HEK293 (cell line): ENCODE data around the gene IZUMO1.

Source experiments
- CTCF ChIA-PET: fragments of 350-600 bp; formaldehyde crosslinking; extraction: SDS; loops from one replicate; lab custom pipeline; 2021; ENCODE audit warnings: antibody characterized with exemption; lab: Yijun Ruan, JAX
- POLR2A ChIA-PET: fragments of 300-600 bp; formaldehyde crosslinking; extraction: SDS; loops from one replicate; lab custom pipeline; 2020; ENCODE audit warnings: antibody characterized with exemption, inconsistent platforms; lab: Yijun Ruan, JAX
- H3K27ac ChIP-seq: fragments of 200-500 bp; sonication (Bioruptor generic); 2 replicates; pipeline ENCODE4 v1.5.1; 2014; ENCODE audit warnings: low read depth, low read length, control low read depth, inconsistent platforms; ENCODE audit errors: extremely low read depth
- H3K36me3 ChIP-seq, 2 experiments: fragments of 200-500 bp in 1 of 2; sonication (Bioruptor generic) in 1 of 2; 1 replicate in 1 of 2; 2 replicates in 1 of 2; pipeline ENCODE4 v1.5.1; 2014 to 2017; ENCODE audit warnings: inconsistent platforms in 2 of 2, low read length in 2 of 2; ENCODE audit not compliant: control insufficient read depth in 2 of 2, insufficient read depth in 1 of 2
- H3K4me1 ChIP-seq: fragments of 200-500 bp; sonication (Bioruptor generic); 2 replicates; pipeline ENCODE4 v1.5.1; 2014; ENCODE audit warnings: mild to moderate bottlenecking, low read length, inconsistent platforms; ENCODE audit not compliant: control insufficient read depth, insufficient read depth
- H3K4me3 ChIP-seq: 2 replicates; pipeline ENCODE4 v1.5.1; 2011; ENCODE audit warnings: low read depth, mild to moderate bottlenecking, control low read depth, low read length, moderate library complexity
- H3K9me3 ChIP-seq: fragments of 200-500 bp; sonication (Bioruptor generic); 2 replicates; pipeline ENCODE4 v1.5.1; 2014; ENCODE audit warnings: low read depth, low read length, inconsistent platforms; ENCODE audit not compliant: control insufficient read depth, insufficient read depth
- CTCF ChIP-seq: fragments of 450-650 bp; formaldehyde crosslinking; IDR thresholded peaks from 2 replicates; pipeline ENCODE4 v1.5.1; 2016; ENCODE audit warnings: missing biosample characterization, missing genetic modification characterization
- HOXC10 ChIP-seq: sonication (generic); formaldehyde crosslinking; IDR thresholded peaks from 2 replicates; pipeline ENCODE4 v1.8.1; 2023; ENCODE audit warnings: mild to moderate bottlenecking, missing genetic modification reagents
- KLF8 ChIP-seq: fragments of 450-650 bp; formaldehyde crosslinking; IDR thresholded peaks from 2 replicates; pipeline ENCODE4 v1.5.1; 2016; ENCODE audit warnings: missing biosample characterization, missing genetic modification characterization
- PATZ1 ChIP-seq: fragments of 450-650 bp; formaldehyde crosslinking; IDR thresholded peaks from 2 replicates; pipeline ENCODE4 v1.5.1; 2016; ENCODE audit warnings: missing biosample characterization, missing genetic modification characterization
- PRDM10 ChIP-seq: fragments of 450-650 bp; formaldehyde crosslinking; IDR thresholded peaks from 2 replicates; pipeline ENCODE4 v1.5.1; 2016; ENCODE audit warnings: missing biosample characterization, missing genetic modification characterization
- SETDB1 ChIP-seq: IDR thresholded peaks from one replicate; pipeline ENCODE4 v1.6.1; 2017; ENCODE audit warnings: mild to moderate bottlenecking, low read length, moderate library complexity, mixed read lengths; ENCODE audit not compliant: insufficient read length
- ZBTB1 ChIP-seq: fragments of 450-650 bp; formaldehyde crosslinking; IDR thresholded peaks from 2 replicates; pipeline ENCODE4 v1.5.1; 2016; ENCODE audit warnings: missing biosample characterization, missing genetic modification characterization
- ZBTB48 ChIP-seq: fragments of 450-650 bp; formaldehyde crosslinking; IDR thresholded peaks from 2 replicates; pipeline ENCODE4 v1.5.1; 2016; ENCODE audit warnings: missing biosample characterization, missing genetic modification characterization
- ZBTB8A ChIP-seq: fragments of 450-650 bp; formaldehyde crosslinking; IDR thresholded peaks from 2 replicates; pipeline ENCODE4 v1.5.1; 2016; ENCODE audit warnings: missing biosample characterization, missing genetic modification characterization
- ZNF121 ChIP-seq: fragments of 450-650 bp; formaldehyde crosslinking; IDR thresholded peaks from 2 replicates; pipeline ENCODE4 v1.5.1; 2016; ENCODE audit warnings: missing biosample characterization, missing genetic modification characterization
- ZNF132 ChIP-seq: fragments of 450-650 bp; formaldehyde crosslinking; IDR thresholded peaks from 2 replicates; pipeline ENCODE4 v1.5.1; 2017; ENCODE audit warnings: missing biosample characterization, missing genetic modification characterization, borderline replicate concordance
- ZNF138 ChIP-seq: fragments of 450-650 bp; formaldehyde crosslinking; IDR thresholded peaks from 2 replicates; pipeline ENCODE4 v1.5.1; 2016; ENCODE audit warnings: missing biosample characterization, missing genetic modification characterization, borderline replicate concordance
- ZNF148 ChIP-seq: fragments of 450-650 bp; formaldehyde crosslinking; IDR thresholded peaks from 2 replicates; pipeline ENCODE4 v1.5.0; 2017; ENCODE audit warnings: missing biosample characterization, missing genetic modification characterization, borderline replicate concordance
- ZNF18 ChIP-seq: fragments of 450-650 bp; formaldehyde crosslinking; IDR thresholded peaks from 2 replicates; pipeline ENCODE4 v1.5.1; 2016; ENCODE audit warnings: missing biosample characterization, missing genetic modification characterization
- ZNF311 ChIP-seq: fragments of 450-650 bp; formaldehyde crosslinking; IDR thresholded peaks from 2 replicates; pipeline ENCODE4 v1.5.1; 2017; ENCODE audit warnings: missing biosample characterization, missing genetic modification characterization, borderline replicate concordance
- ZNF335 ChIP-seq: fragments of 450-650 bp; formaldehyde crosslinking; conservative IDR thresholded peaks from 2 replicates; pipeline ENCODE4 v1.5.1; 2016; ENCODE audit warnings: missing biosample characterization, missing genetic modification characterization
- ZNF37A ChIP-seq: fragments of 450-650 bp; IDR thresholded peaks from 2 replicates; pipeline ENCODE4 v1.5.1; 2018; ENCODE audit warnings: missing biosample characterization, missing genetic modification characterization
- ZNF433 ChIP-seq: fragments of 450-650 bp; formaldehyde crosslinking; IDR thresholded peaks from 2 replicates; pipeline ENCODE4 v1.5.1; 2016; ENCODE audit warnings: missing biosample characterization, missing genetic modification characterization, low read depth
- ZNF521 ChIP-seq: fragments of 450-650 bp; formaldehyde crosslinking; IDR thresholded peaks from 2 replicates; pipeline ENCODE4 v1.5.1; 2017; ENCODE audit warnings: missing biosample characterization, mild to moderate bottlenecking, missing genetic modification characterization
- ZNF580 ChIP-seq: fragments of 450-650 bp; formaldehyde crosslinking; IDR thresholded peaks from 2 replicates; pipeline ENCODE4 v1.5.1; 2016; ENCODE audit warnings: missing biosample characterization, missing genetic modification characterization
- ZNF600 ChIP-seq: fragments of 450-650 bp; formaldehyde crosslinking; IDR thresholded peaks from 2 replicates; pipeline ENCODE4 v1.5.1; 2016; ENCODE audit warnings: missing biosample characterization, missing genetic modification characterization
- ZSCAN4 ChIP-seq: fragments of 450-650 bp; formaldehyde crosslinking; IDR thresholded peaks from 2 replicates; pipeline ENCODE4 v1.5.1; 2017; ENCODE audit warnings: missing biosample characterization, missing genetic modification characterization

The IZUMO1 gene

GRCh38 chr19:48756686-48757085 lies 10.0 kb upstream of the IZUMO1 start (continued):
- no peak for TF ChIP-seq CTCF (tag by site-specific recombination)
- TF ChIP-seq SETDB1, result no peak
- no peak for TF ChIP-seq ZBTB48 (tag by site-specific recombination)
- TF ChIP-seq ZNF580 (tag by site-specific recombination), result no peak
- no peak for TF ChIP-seq HOXC10 (CRISPR knock-in tag)
- TF ChIP-seq ZNF521 (tag by site-specific recombination), result no peak
- no peak for TF ChIP-seq ZNF121 (tag by site-specific recombination)
- no peak for TF ChIP-seq ZBTB8A (tag by site-specific recombination)
- no peak for TF ChIP-seq ZNF600
- TF ChIP-seq ZNF148, result no peak
- no peak for TF ChIP-seq KLF8 (tag by site-specific recombination)

- POLR2A ChIA-PET, result interaction anchor here (0.7 kb wide), 1 partner anchor 9 kb away, joined by 3 read pairs; the partner anchor contains the start of gene IZUMO1
- CTCF ChIA-PET, result interaction anchor here (0.7 to 2.2 kb wide), 2 partner anchors 24 to 32 kb away, joined by 3 to 6 read pairs; no protein-coding TSS in a partner anchor
- no peaks in the 10 kb centered on the region for H3K9me3 ChIP-seq
These were observed 9.5 kb upstream of the IZUMO1 start for GRCh38 chr19:48756212-48756611.

GRCh38 chr19:48755787-48756186 lies 9.1 kb upstream of the IZUMO1 start:
- no peak overlapping the region for H3K4me3 ChIP-seq
- ChIA-PET CTCF (interaction anchor here (0.7 to 2.2 kb wide), 3 partner anchors 24 to 40 kb away, joined by 3 to 6 read pairs (median 4); no protein-coding TSS in a partner anchor), POLR2A (interaction anchor here (0.7 kb wide), 1 partner anchor 9 kb away, joined by 3 read pairs; the partner anchor contains the start of gene IZUMO1)
- TF ChIP-seq PATZ1, result peak; percentile 1; the same call in 1 of the 2 replicates
- TF ChIP-seq ZBTB8A (tag by site-specific recombination), result no peak
- peak; percentile 96 for TF ChIP-seq ZNF335
- no peak for TF ChIP-seq ZNF18
- 0 out of 2 replicates have a peak, but pooled peaks have one; percentile 55 for TF ChIP-seq PRDM10 (tag by site-specific recombination)
- H3K4me1 ChIP-seq, result peaks cover 3% of the 10 kb centered on the region; the same call in 1 of the 2 replicates
- no peaks in the 10 kb centered on the region for H3K9me3 ChIP-seq
- H3K27ac ChIP-seq, result peak overlapping the region; percentile 54; the same call in 1 of the 2 replicates
- no peaks in the 10 kb centered on the region for H3K36me3 ChIP-seq

More at GRCh38 chr19:48756212-48756611, 9.5 kb upstream of the IZUMO1 start:
- TF ChIP-seq ZNF138 (tag by site-specific recombination), result no peak
- no peak for TF ChIP-seq ZNF132 (tag by site-specific recombination)
- TF ChIP-seq ZBTB1 (tag by site-specific recombination), result no peak
- TF ChIP-seq ZNF311, result no peak
- no peak for TF ChIP-seq ZNF433
- TF ChIP-seq ZSCAN4, result no peak
- no peak for TF ChIP-seq ZNF37A (tag by site-specific recombination)
- Histone ChIP-seq H3K36me3 (no peaks in the 10 kb centered on the region), H3K27ac (peak overlapping the region; percentile 54; the same call in 1 of the 2 replicates), H3K4me3 (no peak overlapping the region), H3K4me1 (peaks cover 3% of the 10 kb centered on the region; the same call in 1 of the 2 replicates)
